PC-3 (cell line): ENCODE results near the gene ADAMTS15. TPM values are rescaled to one million over a fixed set of nuclear protein-coding genes. Genes with fewer than 3 reads are reported as not detected.

Source experiments
- ATAC-seq: fragments of 200-7000 bp; cut with Tn5 transposase; 2 replicates; pipeline ENCODE4 v1.9.1; 2020; ENCODE audit warnings: mild to moderate bottlenecking, moderate library complexity
- Bru-seq: library from RNA; stranded (reverse); fragments of 400-500 nt; gene quantifications from one replicate; lab custom pipeline; 2021; lab: Mats Ljungman, UMichigan
- BruChase-seq, 2 experiments: library from RNA; stranded (reverse); fragments of 400-500 nt; gene quantifications; one replicate each; lab custom pipeline; 2021; lab: Mats Ljungman, UMichigan
- BruUV-seq: library from RNA; stranded (reverse); fragments of 400-500 nt; replicated peaks from 2 replicates; lab custom pipeline; 2021; lab: Mats Ljungman, UMichigan
- CTCF ChIA-PET: fragments of 300-600 bp; sonication (Branson Sonifier 250); formaldehyde crosslinking; loops from one replicate; lab custom pipeline; 2022; ENCODE audit warnings: antibody characterized with exemption; lab: Charles Lee
- POLR2A ChIA-PET: fragments of 300-600 bp; sonication (Branson Sonifier 250); formaldehyde crosslinking; loops from one replicate; lab custom pipeline; 2022; ENCODE audit warnings: antibody characterized with exemption; ENCODE audit not compliant: unreplicated experiment; lab: Charles Lee
- DNase-seq: peaks from one replicate; pipeline ENCODE4 v3.0.0-alpha.2; 2015
- H2AFZ ChIP-seq: fragments of 300-600 bp; sonication (generic); 2 replicates; pipeline ENCODE4 v1.6.0; 2016; ENCODE audit warnings: antibody characterized with exemption, low read length
- H3F3A ChIP-seq: fragments of 300-600 bp; sonication (generic); one replicate; pipeline ENCODE4 v1.6.0; 2017; ENCODE audit warnings: antibody characterized with exemption, low read length, control low read depth, mild to moderate bottlenecking; ENCODE audit not compliant: unreplicated experiment
- H3K27ac ChIP-seq: fragments of 300-600 bp; sonication (generic); 2 replicates; pipeline ENCODE4 v1.5.1; 2016; ENCODE audit warnings: mild to moderate bottlenecking, low read length
- H3K27me3 ChIP-seq: fragments of 300-600 bp; sonication (generic); 2 replicates; pipeline ENCODE4 v1.6.1; 2016; ENCODE audit warnings: low read length, mixed read lengths
- H3K36me3 ChIP-seq: fragments of 300-600 bp; sonication (generic); 2 replicates; pipeline ENCODE4 v1.6.1; 2016; ENCODE audit warnings: low read depth, mixed run types, low read length, mixed read lengths
- H3K4me1 ChIP-seq: fragments of 300-600 bp; sonication (generic); 2 replicates; pipeline ENCODE4 v1.5.1; 2016; ENCODE audit warnings: low read length; ENCODE audit not compliant: insufficient read depth
- H3K4me2 ChIP-seq: fragments of 300-600 bp; sonication (generic); 2 replicates; pipeline ENCODE4 v1.6.0; 2016; ENCODE audit warnings: low read length
- H3K4me3 ChIP-seq: fragments of 300-600 bp; sonication (generic); 2 replicates; pipeline ENCODE4 v1.5.1; 2016; ENCODE audit warnings: mild to moderate bottlenecking, low read length, mixed read lengths
- H3K79me2 ChIP-seq: fragments of 300-600 bp; sonication (generic); 2 replicates; pipeline ENCODE4 v1.6.1; 2017; ENCODE audit warnings: low read length, mixed read lengths
- H3K9ac ChIP-seq: fragments of 300-600 bp; sonication (generic); 2 replicates; pipeline ENCODE4 v1.6.0; 2016; ENCODE audit warnings: mild to moderate bottlenecking, low read length
- H3K9me2 ChIP-seq: fragments of 300-600 bp; sonication (generic); replicated peaks from 2 replicates; pipeline ENCODE4 v1.6.1; 2016; ENCODE audit warnings: mixed run types, low read length, mixed read lengths
- H3K9me3 ChIP-seq: fragments of 300-600 bp; sonication (generic); 2 replicates; pipeline ENCODE4 v1.6.1; 2016; ENCODE audit warnings: low read length, mixed read lengths
- H4K20me1 ChIP-seq: fragments of 300-600 bp; sonication (generic); 2 replicates; pipeline ENCODE4 v1.6.1; 2016; ENCODE audit warnings: low read length, mixed read lengths
- EZH2 ChIP-seq: fragments of 300-600 bp; sonication (generic); IDR thresholded peaks from one replicate; pipeline ENCODE4 v1.6.1; 2017; ENCODE audit warnings: antibody characterized with exemption, mild to moderate bottlenecking, low read length; ENCODE audit not compliant: unreplicated experiment
- EZH2phosphoT487 ChIP-seq: fragments of 300-600 bp; sonication (generic); IDR thresholded peaks from 2 replicates; pipeline ENCODE4 v1.6.1; 2018; ENCODE audit warnings: mild to moderate bottlenecking, antibody characterized with exemption, low read length, borderline replicate concordance
- intact Hi-C: fragments of 100-400 bp; cut with micrococcal nuclease; formaldehyde crosslinking; loops from 2 replicates; pipeline ENCODE4 v1.9.0; 2023
- long read RNA-seq: library from polyadenylated mRNA; unstranded; transcript quantifications from one replicate; pipeline ENCODE4 v2.0.0, GENCODE V29; 2021; ENCODE audit not compliant: unreplicated experiment
- total RNA-seq: library from RNA; depleted of rRNA; stranded (reverse); fragments of >200 nt; gene quantifications from 2 replicates; pipeline ENCODE4 v1.2.3, GENCODE V29; 2014; rRNA removed
- TF ChIP-seq, protein P1 (sequence below): fragments of 300-600 bp; sonication (generic); conservative IDR thresholded peaks from 2 replicates; pipeline ENCODE4 v1.5.1; 2017; ENCODE audit warnings: antibody characterized with exemption, low read depth, mild to moderate bottlenecking, low read length

Gene ADAMTS15, protein sequence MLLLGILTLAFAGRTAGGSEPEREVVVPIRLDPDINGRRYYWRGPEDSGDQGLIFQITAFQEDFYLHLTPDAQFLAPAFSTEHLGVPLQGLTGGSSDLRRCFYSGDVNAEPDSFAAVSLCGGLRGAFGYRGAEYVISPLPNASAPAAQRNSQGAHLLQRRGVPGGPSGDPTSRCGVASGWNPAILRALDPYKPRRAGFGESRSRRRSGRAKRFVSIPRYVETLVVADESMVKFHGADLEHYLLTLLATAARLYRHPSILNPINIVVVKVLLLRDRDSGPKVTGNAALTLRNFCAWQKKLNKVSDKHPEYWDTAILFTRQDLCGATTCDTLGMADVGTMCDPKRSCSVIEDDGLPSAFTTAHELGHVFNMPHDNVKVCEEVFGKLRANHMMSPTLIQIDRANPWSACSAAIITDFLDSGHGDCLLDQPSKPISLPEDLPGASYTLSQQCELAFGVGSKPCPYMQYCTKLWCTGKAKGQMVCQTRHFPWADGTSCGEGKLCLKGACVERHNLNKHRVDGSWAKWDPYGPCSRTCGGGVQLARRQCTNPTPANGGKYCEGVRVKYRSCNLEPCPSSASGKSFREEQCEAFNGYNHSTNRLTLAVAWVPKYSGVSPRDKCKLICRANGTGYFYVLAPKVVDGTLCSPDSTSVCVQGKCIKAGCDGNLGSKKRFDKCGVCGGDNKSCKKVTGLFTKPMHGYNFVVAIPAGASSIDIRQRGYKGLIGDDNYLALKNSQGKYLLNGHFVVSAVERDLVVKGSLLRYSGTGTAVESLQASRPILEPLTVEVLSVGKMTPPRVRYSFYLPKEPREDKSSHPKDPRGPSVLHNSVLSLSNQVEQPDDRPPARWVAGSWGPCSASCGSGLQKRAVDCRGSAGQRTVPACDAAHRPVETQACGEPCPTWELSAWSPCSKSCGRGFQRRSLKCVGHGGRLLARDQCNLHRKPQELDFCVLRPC
- total RNA-seq (16.8 and 21.7 TPM in 2 replicates), Bru-seq, nascent RNA (percentile 67 among the genes with signal in this experiment), BruChase-seq, experiment 1, labeled RNA remaining after a 6-hour chase (percentile 49 among the genes with signal in this experiment), BruChase-seq, experiment 2, labeled RNA remaining after a 2-hour chase (percentile 60 among the genes with signal in this experiment)
- long read RNA-seq, partial matches to known transcripts = 1 of 6 reads
- long read RNA-seq, other reads (novel, unspliced or antisense) = 5 of 6 reads

DNA sequence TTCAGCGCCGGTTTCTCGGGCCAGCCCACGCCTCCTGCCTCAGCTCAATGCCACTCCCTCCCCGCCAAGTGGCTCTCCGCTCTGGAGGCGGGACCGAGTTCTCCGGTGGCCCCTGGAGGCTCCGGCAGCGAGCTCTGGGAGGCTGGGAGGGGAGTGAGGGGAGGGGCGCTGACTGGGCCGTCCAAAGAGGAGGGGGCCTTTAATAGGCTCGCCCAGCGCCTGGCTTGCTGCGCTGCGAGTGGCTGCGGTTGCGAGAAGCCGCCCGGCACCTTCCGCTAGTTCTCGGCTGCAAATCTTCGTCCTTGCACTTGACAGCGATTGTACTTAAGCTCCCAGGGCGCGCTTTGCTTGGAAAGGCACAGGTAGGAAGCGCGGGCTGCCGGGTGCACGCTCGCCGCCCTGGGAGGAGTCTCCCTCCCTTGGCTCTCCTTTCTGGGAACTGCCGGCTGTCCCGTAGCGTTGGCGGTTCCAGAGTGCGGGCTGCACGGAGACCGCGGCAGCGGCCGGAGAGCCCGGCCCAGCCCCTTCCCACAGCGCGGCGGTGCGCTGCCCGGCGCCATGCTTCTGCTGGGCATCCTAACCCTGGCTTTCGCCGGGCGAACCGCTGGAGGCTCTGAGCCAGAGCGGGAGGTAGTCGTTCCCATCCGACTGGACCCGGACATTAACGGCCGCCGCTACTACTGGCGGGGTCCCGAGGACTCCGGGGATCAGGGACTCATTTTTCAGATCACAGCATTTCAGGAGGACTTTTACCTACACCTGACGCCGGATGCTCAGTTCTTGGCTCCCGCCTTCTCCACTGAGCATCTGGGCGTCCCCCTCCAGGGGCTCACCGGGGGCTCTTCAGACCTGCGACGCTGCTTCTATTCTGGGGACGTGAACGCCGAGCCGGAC, at the start of gene ADAMTS15:
TSS of gene ADAMTS15 (plus strand) at position 230 of the 894 bp plus-strand sequence. CDS start at position 559, 329 bp downstream.
- Histone ChIP-seq H3F3A (no peaks in the 10 kb centered on the region), H3K27ac (peak within 1 kb of the TSS; percentile 52), H3K4me2 (peak within 1 kb of the TSS; percentile 95), H3K9me2 (no peaks in the 10 kb centered on the region), H3K27me3 (no peaks in the 10 kb centered on the region), H3K4me1 (peaks cover 34% of the 10 kb centered on the region), H3K4me3 (peak within 1 kb of the TSS; percentile 94), H3K9ac (peak within 1 kb of the TSS; percentile 72), H4K20me1 (peaks cover 22% of the 10 kb centered on the region), H3K79me2 (peaks cover 49% of the 10 kb centered on the region), H3K36me3 (no peaks in the 10 kb centered on the region), H2AFZ (peak within 1 kb of the TSS; percentile 77), H3K9me3 (no peaks in the 10 kb centered on the region)
- ChIA-PET CTCF (interaction anchor here (0.5 to 1.0 kb wide), 3 partner anchors 74 to 379 kb away, joined by 3 to 10 read pairs (median 7); no protein-coding TSS in a partner anchor), POLR2A (interaction anchor here (0.6 to 0.8 kb wide), 5 partner anchors 47 to 1303 kb away, joined by 3 to 6 read pairs (median 4); no protein-coding TSS in a partner anchor)
- ATAC-seq (peak; percentile 91), DNase-seq (peak; percentile 97)
- TSS peak; percentile 32 for BruUV-seq
- TF ChIP-seq EZH2phosphoT487 (peak; percentile 84), EZH2 (no peak)
- TF ChIP-seq, protein P1, sequence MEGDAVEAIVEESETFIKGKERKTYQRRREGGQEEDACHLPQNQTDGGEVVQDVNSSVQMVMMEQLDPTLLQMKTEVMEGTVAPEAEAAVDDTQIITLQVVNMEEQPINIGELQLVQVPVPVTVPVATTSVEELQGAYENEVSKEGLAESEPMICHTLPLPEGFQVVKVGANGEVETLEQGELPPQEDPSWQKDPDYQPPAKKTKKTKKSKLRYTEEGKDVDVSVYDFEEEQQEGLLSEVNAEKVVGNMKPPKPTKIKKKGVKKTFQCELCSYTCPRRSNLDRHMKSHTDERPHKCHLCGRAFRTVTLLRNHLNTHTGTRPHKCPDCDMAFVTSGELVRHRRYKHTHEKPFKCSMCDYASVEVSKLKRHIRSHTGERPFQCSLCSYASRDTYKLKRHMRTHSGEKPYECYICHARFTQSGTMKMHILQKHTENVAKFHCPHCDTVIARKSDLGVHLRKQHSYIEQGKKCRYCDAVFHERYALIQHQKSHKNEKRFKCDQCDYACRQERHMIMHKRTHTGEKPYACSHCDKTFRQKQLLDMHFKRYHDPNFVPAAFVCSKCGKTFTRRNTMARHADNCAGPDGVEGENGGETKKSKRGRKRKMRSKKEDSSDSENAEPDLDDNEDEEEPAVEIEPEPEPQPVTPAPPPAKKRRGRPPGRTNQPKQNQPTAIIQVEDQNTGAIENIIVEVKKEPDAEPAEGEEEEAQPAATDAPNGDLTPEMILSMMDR = no peak
- intact Hi-C loops = loop anchor here (1.0 to 5.0 kb wide), 2 partner anchors 64 to 187 kb away; no protein-coding TSS in a partner anchor

DNA sequence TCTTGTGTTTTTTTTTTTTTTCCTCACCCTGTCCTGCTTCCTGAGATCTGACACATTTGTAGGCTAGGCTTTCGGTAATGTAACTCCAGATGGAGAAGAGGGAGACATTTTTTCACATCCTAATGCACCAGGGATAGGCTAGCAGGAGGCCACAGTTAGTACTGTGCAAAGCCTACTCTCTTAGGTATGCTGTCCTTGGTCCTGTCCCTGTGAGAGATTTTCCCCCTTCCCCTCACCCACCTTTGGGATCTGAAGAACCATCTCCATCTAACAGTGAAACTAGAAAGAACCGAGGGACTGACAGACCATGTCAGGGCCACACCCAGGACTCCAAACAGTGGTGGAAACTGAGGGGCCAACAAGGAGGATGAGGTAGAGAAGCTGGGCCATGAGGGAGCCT, 49.2 kb upstream of the ADAMTS15 start:
- Histone ChIP-seq H3K27ac (no peak overlapping the region), H3K9me2 (no peaks in the 10 kb centered on the region), H3K9me3 (no peaks in the 10 kb centered on the region), H3K27me3 (peaks cover 14% of the 10 kb centered on the region; the same call in 1 of the 2 replicates), H3K4me3 (no peak overlapping the region), H3K36me3 (no peaks in the 10 kb centered on the region), H2AFZ (no peak overlapping the region), H4K20me1 (no peaks in the 10 kb centered on the region), H3K79me2 (no peaks in the 10 kb centered on the region), H3K4me1 (peaks cover 15% of the 10 kb centered on the region), H3F3A (no peaks in the 10 kb centered on the region), H3K4me2 (no peak overlapping the region), H3K9ac (no peak overlapping the region)
- DNase-seq (no peak), ATAC-seq (no peak)
- ChIA-PET CTCF (no interaction called here), POLR2A (no interaction called here)
- intact Hi-C loops = no loop called here
- TF ChIP-seq, protein P1 = no peak
- TF ChIP-seq EZH2 (no peak), EZH2phosphoT487 (no peak)
- no TSS peak for BruUV-seq
